GM21529 (cell line): ENCODE measurements around the gene TIGD1.

ENCODE experiments used
- ATAC-seq: cut with Tn5 transposase; IDR thresholded peaks from one replicate; pipeline ENCODE4 v1.9.1; 2021; ENCODE audit not compliant: unreplicated experiment

Gene TIGD1

GRCh38 chr2:232550354-232551249, at the start of gene TIGD1, which contains the start of gene EIF4E2:
Gene TIGD1, minus strand, starts transcription at chr2:232550557. Its CDS starts 675 bp downstream, at chr2:232549882.
Gene EIF4E2, plus strand, starts transcription at chr2:232550689. Its CDS starts 36 bp downstream, at chr2:232550725.
- ATAC-seq: peak; percentile 95

- ATAC-seq: no peak
Measured at GRCh38 chr2:232598293-232598692, 47.9 kb upstream of the TIGD1 start.

GRCh38 chr2:232597362-232598079, 47.2 kb upstream of the TIGD1 start:
- ATAC-seq: no peak

DNA sequence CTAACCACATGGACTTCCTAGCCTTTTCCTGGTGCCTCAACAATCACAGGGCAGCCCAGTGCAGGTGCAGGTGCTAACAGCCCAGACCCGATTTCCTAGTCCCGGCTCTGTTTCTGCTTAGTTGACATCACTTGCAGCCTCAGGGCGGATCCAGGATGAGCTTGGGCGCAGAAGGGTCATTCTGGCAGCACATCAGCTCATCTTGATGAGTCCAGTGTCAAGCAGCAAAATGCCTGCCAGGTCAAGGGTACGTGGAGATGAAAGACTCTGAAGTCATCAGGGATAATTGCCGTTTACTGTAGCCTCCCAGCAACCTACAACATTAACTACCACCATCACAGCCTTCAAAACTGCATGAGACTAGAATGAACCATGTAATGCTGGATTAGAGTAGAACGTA, 43.6 kb upstream of the TIGD1 start:
- ATAC-seq: no peak

DNA sequence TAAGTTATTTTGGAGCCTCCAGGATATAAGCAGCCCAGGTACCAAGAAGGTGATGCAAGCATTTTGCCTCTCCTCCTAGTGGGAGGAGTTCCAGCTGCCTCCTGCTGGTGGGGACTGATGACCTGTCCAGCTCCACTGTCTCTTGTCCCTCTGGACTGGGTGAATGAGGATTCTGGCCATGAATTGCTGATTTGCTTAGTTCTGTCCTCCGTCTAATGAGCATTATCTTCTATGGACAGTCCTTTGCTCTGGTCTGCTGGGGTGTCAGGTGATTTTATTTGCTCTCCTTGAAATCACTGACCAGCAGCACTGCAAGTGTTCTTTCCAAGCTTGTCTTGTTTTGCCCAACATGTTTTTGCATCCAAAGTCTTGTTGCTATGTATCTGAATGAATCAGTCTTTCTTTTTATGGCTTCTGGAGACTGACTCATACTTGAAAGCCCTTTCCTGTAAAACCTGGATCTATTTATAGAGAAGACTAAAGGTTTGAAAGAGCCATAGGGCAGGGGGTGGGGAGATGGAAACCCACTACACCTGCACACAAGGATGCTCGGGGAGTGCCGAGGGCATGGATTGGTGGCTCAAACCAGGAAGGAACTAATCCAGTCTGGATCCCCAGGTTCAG, 42.5 kb upstream of the TIGD1 start:
- ATAC-seq: no peak

DNA sequence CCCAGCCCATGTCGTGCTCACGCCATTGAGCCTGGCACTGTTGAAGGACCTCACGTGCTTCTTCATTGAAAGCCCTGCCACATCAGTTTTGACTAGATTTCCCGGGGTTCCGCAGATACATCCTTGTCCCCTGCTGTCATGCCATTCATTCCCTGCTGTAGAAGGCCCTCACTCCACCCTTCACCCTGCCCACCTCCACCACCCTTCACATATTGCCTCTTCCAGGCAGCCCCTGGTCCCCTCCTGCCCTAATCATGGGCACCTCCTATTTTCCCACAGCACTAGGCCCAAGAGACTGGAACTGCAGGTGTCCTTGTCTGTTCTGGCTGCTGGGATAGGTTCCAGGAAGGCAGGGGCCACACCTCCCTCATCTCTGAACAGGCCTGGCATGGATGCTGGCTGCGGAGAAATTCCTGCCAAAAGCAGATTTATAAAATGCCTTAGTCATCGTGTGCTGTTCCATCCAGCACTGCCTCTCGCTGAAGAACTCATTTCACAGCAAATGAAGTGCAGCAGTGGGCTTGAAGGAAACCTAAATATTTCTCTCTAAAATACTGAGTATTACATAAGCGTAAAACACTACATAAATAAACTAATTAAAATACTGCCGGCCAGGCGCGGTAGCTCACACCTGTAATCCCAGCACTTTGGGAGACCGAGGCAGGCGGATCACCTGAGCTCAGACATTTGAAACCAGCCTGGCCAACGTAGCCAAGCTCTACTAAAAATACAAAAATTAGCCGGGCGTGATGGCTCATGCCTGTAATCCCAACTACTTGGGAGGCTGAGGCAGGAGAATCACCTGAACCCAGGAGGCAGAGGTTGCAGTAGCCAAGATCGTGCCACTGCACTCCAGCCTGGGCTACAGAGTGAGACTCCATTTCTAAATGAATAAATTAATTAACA, 38.6 kb upstream of the TIGD1 start:
- no peak for ATAC-seq

GRCh38 chr2:232588031-232588430, 37.7 kb upstream of the TIGD1 start:
- no peak for ATAC-seq

DNA sequence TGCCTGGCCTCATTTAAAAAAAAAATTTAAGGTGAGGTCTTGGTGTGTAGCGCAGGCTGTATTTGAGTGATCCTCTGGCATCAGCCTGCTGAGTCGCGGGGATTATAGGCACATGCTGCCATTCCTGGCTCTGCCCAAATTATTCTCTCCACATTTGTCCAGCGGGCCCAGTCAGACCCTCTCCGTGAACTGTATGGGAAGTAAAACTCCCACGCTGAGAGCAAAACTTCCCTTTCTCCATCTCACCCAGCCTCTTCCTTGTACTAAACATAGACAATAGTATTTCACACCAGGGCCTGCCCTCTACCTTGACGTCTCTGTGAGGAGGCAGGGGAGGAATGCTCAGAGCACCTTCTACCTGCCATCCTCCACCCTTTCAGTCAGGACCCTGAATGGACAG, 37.2 kb upstream of the TIGD1 start:
- ATAC-seq: no peak

- ATAC-seq: no peak
Measured at GRCh38 chr2:232586943-232587505, 36.7 kb upstream of the TIGD1 start.

GRCh38 chr2:232584238-232584637, 33.9 kb upstream of the TIGD1 start:
- ATAC-seq: no peak

- peak; percentile 57 for ATAC-seq
Measured at GRCh38 chr2:232581725-232582124, 31.4 kb upstream of the TIGD1 start.

DNA sequence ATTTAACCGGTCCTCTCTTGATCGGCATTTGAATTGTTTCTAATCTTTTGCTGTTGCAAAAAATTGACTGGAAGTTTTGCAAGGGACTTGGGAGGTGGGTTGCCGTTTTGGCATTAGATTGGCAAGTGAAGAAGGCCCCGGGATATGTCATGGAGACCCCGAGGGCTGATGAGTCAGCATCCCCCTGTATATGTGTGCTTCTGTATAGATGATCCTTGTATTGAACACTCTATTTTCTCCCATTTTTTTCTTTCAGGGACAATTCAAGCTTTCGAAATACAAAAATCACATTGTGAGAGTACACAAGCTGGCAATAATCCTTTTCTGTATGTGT, 30.3 kb upstream of the TIGD1 start:
- ATAC-seq: no peak

DNA sequence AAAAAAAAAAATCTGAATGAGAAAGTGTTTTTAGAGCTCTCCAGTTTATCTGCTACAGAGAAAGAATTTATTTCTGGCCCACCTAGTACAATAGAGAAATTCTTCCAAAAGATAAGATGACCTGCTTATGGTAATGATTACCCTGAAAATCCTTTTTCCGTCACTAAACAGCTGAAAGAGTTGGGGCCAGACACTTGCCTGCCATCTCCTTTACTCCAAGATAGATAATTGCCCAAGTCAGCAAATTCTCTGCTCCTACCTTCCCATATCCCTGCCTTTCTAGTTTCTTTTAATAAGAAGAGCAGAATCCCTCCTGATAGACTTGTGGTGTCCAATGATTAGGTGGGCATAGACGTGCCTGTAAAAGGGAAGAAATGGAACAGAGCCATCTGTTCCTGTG, 28.3 kb upstream of the TIGD1 start:
- ATAC-seq: no peak

DNA sequence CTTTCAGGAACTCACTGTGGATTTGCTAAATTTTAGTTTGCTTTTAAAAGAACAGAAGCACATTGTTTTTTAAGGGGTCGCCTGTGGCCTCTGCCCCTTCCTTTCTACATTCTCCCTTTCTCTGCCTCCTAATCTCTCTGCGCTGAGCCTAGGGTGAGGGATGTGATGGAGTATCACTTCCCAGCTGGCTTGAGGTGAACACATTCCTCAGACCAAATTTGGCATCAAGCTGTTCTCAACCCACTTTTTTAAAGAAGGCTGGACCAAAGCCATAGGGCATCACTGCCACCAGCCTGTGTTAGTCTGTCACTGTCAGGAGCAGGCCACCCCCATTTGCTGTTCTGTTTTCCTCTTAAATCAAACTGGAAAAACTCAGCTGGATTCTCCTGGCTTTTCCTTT, 27.5 kb upstream of the TIGD1 start:
- no peak for ATAC-seq

GRCh38 chr2:232576995-232577394, 26.6 kb upstream of the TIGD1 start:
- ATAC-seq: no peak

DNA sequence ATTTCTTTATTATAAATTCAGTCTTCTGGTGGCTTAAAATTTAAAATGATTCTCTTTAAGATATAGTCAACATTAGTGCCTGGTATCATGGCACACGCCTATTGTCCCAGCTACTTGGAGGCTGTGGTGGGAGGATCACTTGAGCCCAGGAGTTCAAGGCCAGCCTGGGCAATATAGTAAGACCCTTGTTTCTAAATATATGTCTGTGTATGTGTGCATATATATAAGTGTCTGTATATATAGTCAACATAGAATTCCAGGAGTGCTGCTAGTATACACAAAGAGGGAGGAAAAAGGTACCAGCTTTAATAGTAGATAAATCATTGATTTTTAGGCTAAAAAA, 25.0 kb upstream of the TIGD1 start:
- no peak for ATAC-seq

- no peak for ATAC-seq
Measured at GRCh38 chr2:232574674-232575403, 24.5 kb upstream of the TIGD1 start.

GRCh38 chr2:232573771-232574435, 23.5 kb upstream of the TIGD1 start:
- no peak for ATAC-seq

DNA sequence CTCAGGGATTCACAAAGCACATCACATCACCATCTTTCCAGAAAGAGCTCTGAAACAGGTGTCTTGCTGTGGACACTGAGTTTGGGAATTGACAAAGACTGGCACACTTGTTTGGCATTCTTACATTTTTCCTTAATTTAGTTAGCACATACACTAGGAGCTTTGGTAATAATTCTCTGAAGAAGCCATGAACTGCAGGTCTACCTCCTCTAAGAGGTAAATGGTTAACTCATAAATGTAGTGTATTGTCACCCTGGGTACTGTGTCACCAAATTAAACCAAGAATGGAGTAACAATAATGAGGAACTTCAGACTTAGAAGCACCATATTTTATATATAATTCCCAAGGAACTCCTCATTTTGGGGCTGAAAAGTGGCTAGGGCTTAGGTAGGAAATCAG, 22.7 kb upstream of the TIGD1 start:
- ATAC-seq: no peak
